ENCODE data around the gene BRD2. TPM values are rescaled to one million over a fixed set of nuclear protein-coding genes. Genes with fewer than 3 reads are reported as not detected.

The BRD2 gene
- total and polyA plus RNA-seq, 9 of the 15 experiments (the other 6 are each of a cell fraction or from before 2014, with no cell fraction given), result 19.0 to 252 (median 181) TPM

- TF ChIP-seq, protein P1, sequence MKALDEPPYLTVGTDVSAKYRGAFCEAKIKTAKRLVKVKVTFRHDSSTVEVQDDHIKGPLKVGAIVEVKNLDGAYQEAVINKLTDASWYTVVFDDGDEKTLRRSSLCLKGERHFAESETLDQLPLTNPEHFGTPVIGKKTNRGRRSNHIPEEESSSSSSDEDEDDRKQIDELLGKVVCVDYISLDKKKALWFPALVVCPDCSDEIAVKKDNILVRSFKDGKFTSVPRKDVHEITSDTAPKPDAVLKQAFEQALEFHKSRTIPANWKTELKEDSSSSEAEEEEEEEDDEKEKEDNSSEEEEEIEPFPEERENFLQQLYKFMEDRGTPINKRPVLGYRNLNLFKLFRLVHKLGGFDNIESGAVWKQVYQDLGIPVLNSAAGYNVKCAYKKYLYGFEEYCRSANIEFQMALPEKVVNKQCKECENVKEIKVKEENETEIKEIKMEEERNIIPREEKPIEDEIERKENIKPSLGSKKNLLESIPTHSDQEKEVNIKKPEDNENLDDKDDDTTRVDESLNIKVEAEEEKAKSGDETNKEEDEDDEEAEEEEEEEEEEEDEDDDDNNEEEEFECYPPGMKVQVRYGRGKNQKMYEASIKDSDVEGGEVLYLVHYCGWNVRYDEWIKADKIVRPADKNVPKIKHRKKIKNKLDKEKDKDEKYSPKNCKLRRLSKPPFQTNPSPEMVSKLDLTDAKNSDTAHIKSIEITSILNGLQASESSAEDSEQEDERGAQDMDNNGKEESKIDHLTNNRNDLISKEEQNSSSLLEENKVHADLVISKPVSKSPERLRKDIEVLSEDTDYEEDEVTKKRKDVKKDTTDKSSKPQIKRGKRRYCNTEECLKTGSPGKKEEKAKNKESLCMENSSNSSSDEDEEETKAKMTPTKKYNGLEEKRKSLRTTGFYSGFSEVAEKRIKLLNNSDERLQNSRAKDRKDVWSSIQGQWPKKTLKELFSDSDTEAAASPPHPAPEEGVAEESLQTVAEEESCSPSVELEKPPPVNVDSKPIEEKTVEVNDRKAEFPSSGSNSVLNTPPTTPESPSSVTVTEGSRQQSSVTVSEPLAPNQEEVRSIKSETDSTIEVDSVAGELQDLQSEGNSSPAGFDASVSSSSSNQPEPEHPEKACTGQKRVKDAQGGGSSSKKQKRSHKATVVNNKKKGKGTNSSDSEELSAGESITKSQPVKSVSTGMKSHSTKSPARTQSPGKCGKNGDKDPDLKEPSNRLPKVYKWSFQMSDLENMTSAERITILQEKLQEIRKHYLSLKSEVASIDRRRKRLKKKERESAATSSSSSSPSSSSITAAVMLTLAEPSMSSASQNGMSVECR (CRISPR knock-in tag; IDR thresholded peaks at IDR 0.05), result peak; percentile 6; the same call in 1 of the 2 replicates
- TF ChIP-seq RUNX1 (IDR thresholded peaks at IDR 0.05; ENCODE audit: low read depth), result no peak
- TF ChIP-seq, protein P2, sequence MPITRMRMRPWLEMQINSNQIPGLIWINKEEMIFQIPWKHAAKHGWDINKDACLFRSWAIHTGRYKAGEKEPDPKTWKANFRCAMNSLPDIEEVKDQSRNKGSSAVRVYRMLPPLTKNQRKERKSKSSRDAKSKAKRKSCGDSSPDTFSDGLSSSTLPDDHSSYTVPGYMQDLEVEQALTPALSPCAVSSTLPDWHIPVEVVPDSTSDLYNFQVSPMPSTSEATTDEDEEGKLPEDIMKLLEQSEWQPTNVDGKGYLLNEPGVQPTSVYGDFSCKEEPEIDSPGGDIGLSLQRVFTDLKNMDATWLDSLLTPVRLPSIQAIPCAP (CRISPR knock-in tag; IDR thresholded peaks at IDR 0.05; ENCODE audit: borderline replicate concordance), result no peak
- no peak for TF ChIP-seq NBN (IDR thresholded peaks at IDR 0.05; ENCODE audit: low read depth)
- no peak for TF ChIP-seq THRB (CRISPR knock-in tag; conservative IDR thresholded peaks at IDR 0.05)
- TF ChIP-seq ZNF347 (CRISPR knock-in tag; IDR thresholded peaks at IDR 0.05; ENCODE audit: low read depth), result no peak
- TF ChIP-seq HMBOX1 (IDR thresholded peaks at IDR 0.05), result no peak
- no peak for TF ChIP-seq ZFP30 (CRISPR knock-in tag; IDR thresholded peaks at IDR 0.05; ENCODE audit: borderline replicate concordance)
- no peak for TF ChIP-seq L3MBTL2 (IDR thresholded peaks at IDR 0.05)
- TF ChIP-seq RFX5 (IDR thresholded peaks at IDR 0.05; ENCODE audit: low read depth, low read length), result no peak
- TF ChIP-seq MTA1 (IDR thresholded peaks at IDR 0.05; ENCODE audit: borderline replicate concordance), result no peak; the same call in 1 of the 2 replicates
- no peak for TF ChIP-seq ZNF766 (CRISPR knock-in tag; conservative IDR thresholded peaks at IDR 0.05)
- TF ChIP-seq ATF7 (IDR thresholded peaks at IDR 0.05), result no peak
- no peak for TF ChIP-seq ETS1 (conservative IDR thresholded peaks at IDR 0.05; ENCODE audit: control insufficient read depth, low read depth, low read length)
- TF ChIP-seq MTF1 (CRISPR knock-in tag; IDR thresholded peaks at IDR 0.05; ENCODE audit: borderline replicate concordance), result no peak
- no peak for TF ChIP-seq TEAD2 (tag; IDR thresholded peaks at IDR 0.05)
- no peak for TF ChIP-seq ZZZ3 (IDR thresholded peaks at IDR 0.05)
- TF ChIP-seq SAP30 (IDR thresholded peaks at IDR 0.05; ENCODE audit: borderline replicate concordance, insufficient read depth, low read depth, low read length, poor library complexity, severe bottlenecking), result peak; percentile 65
Observed at GRCh38 chr6:32973144-32974015, 5.0 kb downstream of the BRD2 start (continued).

Measured in K562 (cell line).